HG03135 (cell line): Measurements from ENCODE around the gene DYNC1H1.
"Not testable (repeated sequence)": the region's sequence is repeated elsewhere in the genome, so short reads cannot be mapped to it uniquely, and the experiment has no call there.

Source experiments
- ATAC-seq: cut with Tn5 transposase; IDR thresholded peaks from one replicate; pipeline ENCODE4 v1.9.1; 2021; ENCODE audit warnings: mild to moderate bottlenecking, moderate library complexity; ENCODE audit not compliant: unreplicated experiment

Gene DYNC1H1

GRCh38 chr14:102058146-102058545, 93.8 kb downstream of the DYNC1H1 start:
- no peak for ATAC-seq

- no peak for ATAC-seq
These were observed 94.6 kb downstream of the DYNC1H1 start for GRCh38 chr14:102058961-102059360.

- peak; percentile 67 for ATAC-seq
These were observed 98.9 kb downstream of the DYNC1H1 start for GRCh38 chr14:102063109-102063807.

- ATAC-seq = no peak
These were observed 99.5 kb downstream of the DYNC1H1 start for GRCh38 chr14:102063808-102064429.

- not testable (repeated sequence) for ATAC-seq
These were observed 100.2 kb downstream of the DYNC1H1 start for GRCh38 chr14:102064590-102064989.

- no peak for ATAC-seq
These were observed 101.7 kb downstream of the DYNC1H1 start for GRCh38 chr14:102066041-102066451.

- ATAC-seq = no peak
These were observed 107.1 kb downstream of the DYNC1H1 start for GRCh38 chr14:102071283-102071998.

- ATAC-seq = no peak
These were observed 110.1 kb downstream of the DYNC1H1 start for GRCh38 chr14:102074415-102074964.

- ATAC-seq = no peak
These were observed 110.8 kb downstream of the DYNC1H1 start for GRCh38 chr14:102075155-102075554.

- no peak for ATAC-seq
These were observed 113.0 kb downstream of the DYNC1H1 start for GRCh38 chr14:102077382-102077709.

- not testable (repeated sequence) for ATAC-seq
These were observed 114.0 kb downstream of the DYNC1H1 start for GRCh38 chr14:102078361-102078791.

GRCh38 chr14:102078831-102079699, 114.7 kb downstream of the DYNC1H1 start:
- no peak for ATAC-seq

GRCh38 chr14:102079700-102079979, 115.3 kb downstream of the DYNC1H1 start:
- no peak for ATAC-seq

GRCh38 chr14:102080183-102081080, 116.1 kb downstream of the DYNC1H1 start:
- no peak for ATAC-seq

- no peak for ATAC-seq
These were observed 117.1 kb downstream of the DYNC1H1 start for GRCh38 chr14:102081231-102082080.

- not testable (repeated sequence) for ATAC-seq
These were observed 120.1 kb downstream of the DYNC1H1 start for GRCh38 chr14:102084522-102084921.

- no peak for ATAC-seq
These were observed 120.6 kb downstream of the DYNC1H1 start for GRCh38 chr14:102084931-102085330.

GRCh38 chr14:102085488-102085887, 121.1 kb downstream of the DYNC1H1 start:
- ATAC-seq = no peak
